ENCODE data around the gene BCL2. TPM values are rescaled to one million over a fixed set of nuclear protein-coding genes. Genes with fewer than 3 reads are reported as not detected.
"Not testable (repeated sequence)": the region's sequence is repeated elsewhere in the genome, so short reads cannot be mapped to it uniquely, and the experiment has no call there.

The BCL2 gene
- total RNA-seq, 1 donor from 2014 or later = 145 TPM

- no peak overlapping the region for H3K4me3 Mint-ChIP-seq
- POLR2A ChIA-PET = no interaction called here
- H3K4me1 Mint-ChIP-seq = peaks cover 50% of the 10 kb centered on the region
- no peaks in the 10 kb centered on the region for H3K9me3 Mint-ChIP-seq
- ATAC-seq (ENCODE audit: low read depth) (no peak), DNase-seq (no peak)
- H3K27ac Mint-ChIP-seq = no peak overlapping the region
- H3K36me3 Mint-ChIP-seq (ENCODE audit: low read depth) = peaks cover 16% of the 10 kb centered on the region
- CTCF ChIA-PET = no interaction called here
- intact Hi-C loops (cut with micrococcal nuclease) = no loop called here
- H3K27me3 Mint-ChIP-seq = no peaks in the 10 kb centered on the region
- no peak for TF ChIP-seq CTCF (IDR thresholded peaks at IDR 0.05)
Observed at GRCh38 chr18:63203497-63203896, 116.1 kb downstream of the BCL2 start.

- DNase-seq (no peak), ATAC-seq (ENCODE audit: low read depth) (no peak)
- POLR2A ChIA-PET = no interaction called here
- Mint-ChIP-seq H3K36me3 (ENCODE audit: low read depth) (peaks cover 16% of the 10 kb centered on the region), H3K4me1 (peaks cover 44% of the 10 kb centered on the region), H3K27ac (no peak overlapping the region), H3K9me3 (no peaks in the 10 kb centered on the region), H3K4me3 (no peak overlapping the region), H3K27me3 (no peaks in the 10 kb centered on the region)
- CTCF ChIA-PET = no interaction called here
- no peak for TF ChIP-seq CTCF (IDR thresholded peaks at IDR 0.05)
- intact Hi-C loops (cut with micrococcal nuclease) = no loop called here
Observed at GRCh38 chr18:63202828-63203227, 116.7 kb downstream of the BCL2 start.

GRCh38 chr18:63201456-63201855, 118.1 kb downstream of the BCL2 start:
- ATAC-seq (ENCODE audit: low read depth); CTCF ChIA-PET; intact Hi-C loops (cut with micrococcal nuclease); H3K27ac Mint-ChIP-seq; H3K9me3 Mint-ChIP-seq; H3K4me3 Mint-ChIP-seq; DNase-seq; POLR2A ChIA-PET; H3K27me3 Mint-ChIP-seq: not testable (repeated sequence)
- H3K4me1 Mint-ChIP-seq = peaks cover 33% of the 10 kb centered on the region
- H3K36me3 Mint-ChIP-seq (ENCODE audit: low read depth) = peaks cover 10% of the 10 kb centered on the region

- no peaks in the 10 kb centered on the region for H3K9me3 Mint-ChIP-seq
- intact Hi-C loops (cut with micrococcal nuclease) = no loop called here
- ATAC-seq (ENCODE audit: low read depth) (peak; percentile 26), DNase-seq (no peak)
- ChIA-PET POLR2A (interaction anchor here (0.6 to 1.2 kb wide), 3 partner anchors 15 to 111 kb away, joined by 3 to 4 read pairs (median 3); no protein-coding TSS in a partner anchor), CTCF (no interaction called here)
- peaks cover 23% of the 10 kb centered on the region for H3K4me1 Mint-ChIP-seq
- TF ChIP-seq CTCF (IDR thresholded peaks at IDR 0.05) = no peak
- no peak overlapping the region for H3K27ac Mint-ChIP-seq
- H3K27me3 Mint-ChIP-seq = no peaks in the 10 kb centered on the region
- peaks cover 4% of the 10 kb centered on the region for H3K36me3 Mint-ChIP-seq (ENCODE audit: low read depth)
- no peak overlapping the region for H3K4me3 Mint-ChIP-seq
Observed at GRCh38 chr18:63199743-63200241, 119.8 kb downstream of the BCL2 start.

- no peak overlapping the region for H3K4me3 Mint-ChIP-seq
- H3K4me1 Mint-ChIP-seq = peaks cover 16% of the 10 kb centered on the region
- DNase-seq = no peak
- no peak overlapping the region for H3K27ac Mint-ChIP-seq
- H3K36me3 Mint-ChIP-seq (ENCODE audit: low read depth) = peaks cover 2% of the 10 kb centered on the region
- H3K9me3 Mint-ChIP-seq = no peaks in the 10 kb centered on the region
- intact Hi-C loops (cut with micrococcal nuclease) = no loop called here
- ChIA-PET CTCF (no interaction called here), POLR2A (no interaction called here)
- no peak for ATAC-seq (ENCODE audit: low read depth)
- no peaks in the 10 kb centered on the region for H3K27me3 Mint-ChIP-seq
- no peak for TF ChIP-seq CTCF (IDR thresholded peaks at IDR 0.05)
Observed at GRCh38 chr18:63198868-63199742, 120.5 kb downstream of the BCL2 start.
